Measurements from ENCODE around the gene PREX1. TPM values are rescaled to one million over a fixed set of nuclear protein-coding genes. Genes with fewer than 3 reads are reported as not detected.

Gene PREX1
- polyA plus RNA-seq, 1 of the 3 experiments (the other 2 are of a cell fraction) = 5.3 TPM

GRCh38 chr20:48734104-48734749 is 93.6 kb downstream of the PREX1 start (continued):
- TF ChIP-seq POLR2AphosphoS5 (IDR thresholded peaks at IDR 0.05; ENCODE audit: low read depth, low read length) = no peak

GRCh38 chr20:48733296-48733790 is 94.5 kb downstream of the PREX1 start:
- 90% methylated on average over 3 of the region's 3 CpGs for WGBS (ENCODE audit: low lambda C conversion rate)

More at GRCh38 chr20:48733296-48733790, 94.5 kb downstream of the PREX1 start:
- H3K4me1 ChIP-seq (ENCODE audit: control insufficient read depth in 1 of 2, insufficient read depth in 2 of 2, low read depth in 1 of 2, low read length in 1 of 2) = peaks cover 0 to 13% of the 10 kb centered on the region in 2 experiments; a peak in 1 of 4 replicates
- H3K9ac ChIP-seq = no peak overlapping the region
- ChIA-PET CTCF (no interaction called here), POLR2A (no interaction called here)
- H3K9me3 ChIP-seq = no peaks in the 10 kb centered on the region
- H3F3A ChIP-seq (replicated peaks; ENCODE audit: insufficient read depth) = no peaks in the 10 kb centered on the region
- no peak for DNase-seq
- no peaks in the 10 kb centered on the region for H3K36me3 ChIP-seq (replicated peaks in 1 of 2; ENCODE audit: control insufficient read depth in 1 of 2, insufficient read depth in 2 of 2, low read length in 1 of 2)
- no peaks in the 10 kb centered on the region for H4K20me1 ChIP-seq (ENCODE audit: insufficient read depth)
- no peak overlapping the region for H2AFZ ChIP-seq (ENCODE audit: low read depth)
- H3K9me2 ChIP-seq = no peaks in the 10 kb centered on the region
- H3K4me3 ChIP-seq (ENCODE audit: low read depth in 2 of 2, low read length in 1 of 2) = no peak overlapping the region
- no peak overlapping the region for H3K4me2 ChIP-seq
- no peak for TF ChIP-seq PBX3 (IDR thresholded peaks at IDR 0.05)
- TF ChIP-seq NRF1 (IDR thresholded peaks at IDR 0.05; ENCODE audit: low read depth, low read length) = no peak
- no peak for TF ChIP-seq REST (IDR thresholded peaks at IDR 0.05; ENCODE audit: low read depth, low read length)
- peak; percentile 72 for TF ChIP-seq RFX5 (IDR thresholded peaks at IDR 0.05; ENCODE audit: low read length)
- no peak for TF ChIP-seq ELF1 (IDR thresholded peaks at IDR 0.05)
- no peaks in the 10 kb centered on the region for H3K79me2 ChIP-seq (ENCODE audit: insufficient read depth)
- H3K27me3 ChIP-seq (ENCODE audit: insufficient read depth) = no peaks in the 10 kb centered on the region
- no peak overlapping the region for H3K27ac ChIP-seq (ENCODE audit: low read depth in 2 of 2, low read length in 1 of 2)
